GM12873 (cell line): ENCODE results near the gene POLR3K.

Source experiments
- CTCF ChIP-seq: IDR thresholded peaks from 2 replicates; pipeline ENCODE4 v1.5.1; 2012; ENCODE audit warnings: low read depth, mild to moderate bottlenecking, moderate library complexity, low read length, control low read depth; ENCODE audit not compliant: insufficient read depth; ENCODE audit errors: missing control alignments

Gene POLR3K

GRCh38 chr16:77273-77806, 23.9 kb upstream of the POLR3K start:
- TF ChIP-seq CTCF = peak; percentile 3

- TF ChIP-seq CTCF = no peak
Observed at GRCh38 chr16:76535-77272, 23.3 kb upstream of the POLR3K start.

GRCh38 chr16:75580-76501, 22.4 kb upstream of the POLR3K start:
- TF ChIP-seq CTCF = no peak

GRCh38 chr16:74747-75334, 21.4 kb upstream of the POLR3K start:
- no peak for TF ChIP-seq CTCF

- TF ChIP-seq CTCF = no peak
Observed at GRCh38 chr16:74051-74746, 20.8 kb upstream of the POLR3K start.

GRCh38 chr16:72561-73548, 19.4 kb upstream of the POLR3K start, which contains the start of gene RHBDF1:
Gene RHBDF1, minus strand, starts transcription at chr16:72631. Its CDS starts 7,616 bp downstream, at chr16:65015.
- no peak for TF ChIP-seq CTCF
